SU-DHL-6 (cell line): ENCODE measurements around the gene INVS.

Experiments
- H2AFZ ChIP-seq: fragments of 200-600 bp; sonication (generic); 2 replicates; pipeline ENCODE4 v1.6.1; 2014; ENCODE audit warnings: low read depth, mild to moderate bottlenecking, moderate library complexity, mixed read lengths, antibody characterized with exemption, low read length; ENCODE audit not compliant: severe bottlenecking
- H3F3A ChIP-seq: fragments of 200-600 bp; shearing (Covaris generic); 2 replicates; pipeline ENCODE4 v1.6.0; 2016; ENCODE audit warnings: antibody characterized with exemption, mild to moderate bottlenecking; ENCODE audit not compliant: insufficient read depth
- H3K27ac ChIP-seq: fragments of 200-600 bp; sonication (generic); 2 replicates; pipeline ENCODE4 v1.5.1; 2016; ENCODE audit warnings: low read depth, mild to moderate bottlenecking, low read length, moderate library complexity, mixed read lengths
- H3K27me3 ChIP-seq: fragments of 200-600 bp; sonication (generic), shearing (Covaris generic); 2 replicates; pipeline ENCODE4 v1.6.0; 2014; ENCODE audit warnings: mild to moderate bottlenecking, low read length
- H3K36me3 ChIP-seq: fragments of 200-600 bp; sonication (generic); 2 replicates; pipeline ENCODE4 v1.6.1; 2014; ENCODE audit warnings: mild to moderate bottlenecking, low read length, mixed read lengths
- H3K4me2 ChIP-seq: fragments of 300-600, 200-600 bp; shearing (Covaris generic), sonication (generic); 2 replicates; pipeline ENCODE4 v1.6.0; 2014; ENCODE audit warnings: low read length, low read depth, mild to moderate bottlenecking; ENCODE audit not compliant: poor library complexity, severe bottlenecking
- H3K4me3 ChIP-seq: fragments of 200-600 bp; sonication (generic); 2 replicates; pipeline ENCODE4 v1.5.1; 2014; ENCODE audit warnings: antibody characterized with exemption, low read length, mild to moderate bottlenecking, mixed read lengths; ENCODE audit not compliant: insufficient read depth, poor library complexity, severe bottlenecking
- H3K79me2 ChIP-seq: fragments of 200-600 bp; sonication (generic); 2 replicates; pipeline ENCODE4 v1.6.1; 2014; ENCODE audit warnings: mild to moderate bottlenecking, low read length, moderate library complexity; ENCODE audit not compliant: insufficient read depth
- H3K9ac ChIP-seq: fragments of 200-600 bp; sonication (generic); 2 replicates; pipeline ENCODE4 v1.7.0; 2014; ENCODE audit warnings: mild to moderate bottlenecking, low read length
- H3K9me2 ChIP-seq: fragments of 200-600 bp; sonication (generic); replicated peaks from 2 replicates; pipeline ENCODE4 v1.6.1; 2014; ENCODE audit warnings: low read length; ENCODE audit not compliant: insufficient read depth
- H3K9me3 ChIP-seq: fragments of 200-600 bp; sonication (generic); 2 replicates; pipeline ENCODE4 v1.6.1; 2014; ENCODE audit warnings: low read length, mixed read lengths; ENCODE audit not compliant: insufficient read depth
- H4K20me1 ChIP-seq: fragments of 200-600 bp; sonication (generic); 2 replicates; pipeline ENCODE4 v1.6.1; 2014; ENCODE audit warnings: low read depth, mild to moderate bottlenecking, antibody characterized with exemption, low read length, moderate library complexity, mixed read lengths
- EZH2phosphoT487 ChIP-seq: fragments of 200-600 bp; sonication (generic), shearing (Covaris generic); conservative IDR thresholded peaks from 2 replicates; pipeline ENCODE4 v1.6.1; 2018; ENCODE audit warnings: mild to moderate bottlenecking, antibody characterized with exemption, low read length, moderate library complexity, mixed read lengths
- TF ChIP-seq, protein P1 (sequence below): fragments of 200-600 bp; sonication (generic); IDR thresholded peaks from one replicate; pipeline ENCODE4 v1.5.1; 2017; ENCODE audit warnings: antibody characterized with exemption, mild to moderate bottlenecking, low read length, moderate library complexity; ENCODE audit not compliant: insufficient read depth, poor library complexity, severe bottlenecking

INVS gene

DNA sequence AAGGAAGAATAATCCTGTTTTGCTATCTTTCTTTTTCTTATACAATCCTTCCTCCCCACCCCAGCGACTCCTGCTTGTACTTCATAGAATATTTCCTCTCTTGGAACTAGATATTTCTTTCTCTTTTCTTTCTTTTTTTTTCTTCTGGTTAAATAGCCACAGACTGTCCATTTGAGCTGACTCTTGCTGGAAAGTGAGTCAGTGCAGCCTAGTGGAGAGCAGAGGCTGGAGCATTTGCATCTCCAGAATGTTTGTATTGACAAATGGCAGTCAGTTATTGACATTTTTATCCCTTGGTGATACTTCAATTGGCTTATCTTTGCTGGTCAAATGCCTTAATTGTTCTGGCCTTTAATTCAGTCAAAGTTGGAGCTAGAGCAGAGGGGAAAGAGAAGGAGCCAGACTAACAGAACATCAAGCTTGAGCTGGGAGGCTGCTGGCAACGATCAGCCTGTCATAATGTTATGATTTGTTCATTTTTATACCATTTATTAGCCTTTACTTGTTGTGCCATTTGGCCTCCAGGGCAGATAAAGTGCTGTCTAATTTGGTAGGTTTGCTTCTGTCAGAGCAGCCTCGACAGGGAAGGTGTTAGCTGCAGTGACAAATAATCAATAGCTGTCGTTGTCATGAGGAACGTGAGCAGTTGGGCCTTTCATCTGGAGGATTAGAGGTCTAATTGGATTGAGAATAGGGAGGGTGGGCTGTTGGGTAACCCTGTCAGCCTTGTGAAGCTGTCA, 69.0 kb downstream of the INVS start:
- H3K27me3 ChIP-seq = no peaks in the 10 kb centered on the region
- no peaks in the 10 kb centered on the region for H4K20me1 ChIP-seq
- H3K79me2 ChIP-seq = no peaks in the 10 kb centered on the region
- H3K4me2 ChIP-seq = no peak overlapping the region
- H3K36me3 ChIP-seq = peaks cover 11% of the 10 kb centered on the region; the same call in 1 of the 2 replicates
- H2AFZ ChIP-seq = no peak overlapping the region
- 0 out of 2 replicates have a peak, but pooled peaks cover 4% of the 10 kb centered on the region for H3K9me3 ChIP-seq
- H3K9ac ChIP-seq = no peak overlapping the region
- H3K27ac ChIP-seq = no peak overlapping the region
- TF ChIP-seq, protein P1, sequence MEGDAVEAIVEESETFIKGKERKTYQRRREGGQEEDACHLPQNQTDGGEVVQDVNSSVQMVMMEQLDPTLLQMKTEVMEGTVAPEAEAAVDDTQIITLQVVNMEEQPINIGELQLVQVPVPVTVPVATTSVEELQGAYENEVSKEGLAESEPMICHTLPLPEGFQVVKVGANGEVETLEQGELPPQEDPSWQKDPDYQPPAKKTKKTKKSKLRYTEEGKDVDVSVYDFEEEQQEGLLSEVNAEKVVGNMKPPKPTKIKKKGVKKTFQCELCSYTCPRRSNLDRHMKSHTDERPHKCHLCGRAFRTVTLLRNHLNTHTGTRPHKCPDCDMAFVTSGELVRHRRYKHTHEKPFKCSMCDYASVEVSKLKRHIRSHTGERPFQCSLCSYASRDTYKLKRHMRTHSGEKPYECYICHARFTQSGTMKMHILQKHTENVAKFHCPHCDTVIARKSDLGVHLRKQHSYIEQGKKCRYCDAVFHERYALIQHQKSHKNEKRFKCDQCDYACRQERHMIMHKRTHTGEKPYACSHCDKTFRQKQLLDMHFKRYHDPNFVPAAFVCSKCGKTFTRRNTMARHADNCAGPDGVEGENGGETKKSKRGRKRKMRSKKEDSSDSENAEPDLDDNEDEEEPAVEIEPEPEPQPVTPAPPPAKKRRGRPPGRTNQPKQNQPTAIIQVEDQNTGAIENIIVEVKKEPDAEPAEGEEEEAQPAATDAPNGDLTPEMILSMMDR = no peak
- no peak for TF ChIP-seq EZH2phosphoT487
- no peaks in the 10 kb centered on the region for H3K9me2 ChIP-seq
- H3F3A ChIP-seq = no peaks in the 10 kb centered on the region
- H3K4me3 ChIP-seq = no peak overlapping the region

DNA sequence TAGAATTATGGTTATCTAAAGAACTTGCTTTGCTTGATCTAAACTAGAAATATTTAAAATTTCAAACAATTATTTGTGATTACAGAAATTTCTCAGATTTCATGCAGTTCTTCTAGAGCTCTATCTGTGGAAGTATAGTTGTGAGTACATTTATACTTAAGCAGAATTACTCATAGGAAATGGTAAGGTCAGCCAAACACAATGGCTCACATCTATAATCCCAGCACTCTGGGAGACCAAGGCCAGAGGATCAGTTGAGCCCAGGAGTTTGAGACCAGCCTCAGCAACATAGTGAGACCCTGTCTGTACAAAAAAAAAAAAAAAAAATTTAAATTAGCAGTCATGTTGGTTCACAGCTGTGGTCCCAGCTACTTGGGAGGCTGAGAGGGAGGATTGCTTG, 71.0 kb downstream of the INVS start:
- no peaks in the 10 kb centered on the region for H3K9me2 ChIP-seq
- H3K36me3 ChIP-seq = peaks cover 11% of the 10 kb centered on the region; the same call in 1 of the 2 replicates
- no peak overlapping the region for H3K9ac ChIP-seq
- H3F3A ChIP-seq = no peaks in the 10 kb centered on the region
- H3K4me2 ChIP-seq = no peak overlapping the region
- no peak for TF ChIP-seq EZH2phosphoT487
- TF ChIP-seq, protein P1 = no peak
- no peak overlapping the region for H3K27ac ChIP-seq
- no peaks in the 10 kb centered on the region for H4K20me1 ChIP-seq
- 0 out of 2 replicates have a peak, but pooled peaks cover 3% of the 10 kb centered on the region for H3K79me2 ChIP-seq
- H3K9me3 ChIP-seq = 0 out of 2 replicates have a peak, but pooled peaks cover 4% of the 10 kb centered on the region
- no peaks in the 10 kb centered on the region for H3K27me3 ChIP-seq
- no peak overlapping the region for H3K4me3 ChIP-seq
- H2AFZ ChIP-seq = no peak overlapping the region

DNA sequence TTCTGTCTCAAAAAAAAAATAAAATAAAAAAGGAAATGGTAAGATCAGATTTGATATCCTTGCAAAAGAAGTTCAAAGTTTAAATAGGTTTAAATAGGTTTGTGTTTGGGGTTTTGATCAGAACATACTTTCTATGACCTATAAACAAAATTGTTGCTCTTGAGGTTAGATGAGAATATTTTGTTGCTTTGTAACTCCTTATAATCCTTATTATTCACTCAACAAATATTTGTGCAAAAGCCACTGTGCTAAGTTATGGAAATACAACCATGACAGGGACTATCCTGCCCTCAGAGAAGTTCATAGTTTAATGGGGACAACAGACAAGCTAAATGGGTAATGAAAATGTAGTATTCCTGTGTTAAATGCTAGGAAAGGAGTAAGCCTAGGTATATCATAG, 71.5 kb downstream of the INVS start:
- Histone ChIP-seq H3F3A (no peaks in the 10 kb centered on the region), H3K4me3 (no peak overlapping the region), H2AFZ (no peak overlapping the region), H4K20me1 (no peaks in the 10 kb centered on the region), H3K27me3 (no peaks in the 10 kb centered on the region), H3K9ac (no peak overlapping the region), H3K36me3 (peaks cover 11% of the 10 kb centered on the region; the same call in 1 of the 2 replicates), H3K79me2 (0 out of 2 replicates have a peak, but pooled peaks cover 3% of the 10 kb centered on the region), H3K27ac (no peak overlapping the region), H3K9me3 (0 out of 2 replicates have a peak, but pooled peaks cover 4% of the 10 kb centered on the region), H3K4me2 (no peak overlapping the region), H3K9me2 (no peaks in the 10 kb centered on the region)
- TF ChIP-seq, protein P1 = no peak
- TF ChIP-seq EZH2phosphoT487 = no peak
